H9 (cell line): ENCODE data around the gene IGSF5. TPM values are rescaled to one million over a fixed set of nuclear protein-coding genes. Genes with fewer than 3 reads are reported as not detected.

Source experiments
- DNase-seq: peaks from one replicate; pipeline ENCODE4 v3.0.0-alpha.2; 2017
- H2AFZ ChIP-seq: one replicate; pipeline ENCODE4 v1.6.1; 2013; ENCODE audit warnings: mild to moderate bottlenecking, low read length, control low read depth, moderate library complexity
- H2AK5ac ChIP-seq: 2 replicates; pipeline ENCODE4 v1.6.1; 2013; ENCODE audit warnings: low read length, control low read depth, mixed read lengths; ENCODE audit not compliant: insufficient read length
- H2BK120ac ChIP-seq: one replicate; pipeline ENCODE4 v1.6.1; 2013; ENCODE audit warnings: low read depth, mild to moderate bottlenecking, low read length, control low read depth, inconsistent platforms; ENCODE audit not compliant: poor library complexity, severe bottlenecking
- H2BK12ac ChIP-seq: 2 replicates; pipeline ENCODE4 v1.6.1; 2013; ENCODE audit warnings: low read length, control low read depth, mixed read lengths, low read depth; ENCODE audit not compliant: insufficient read length
- H2BK15ac ChIP-seq: 2 replicates; pipeline ENCODE4 v1.6.1; 2013; ENCODE audit warnings: low read depth, low read length, control low read depth
- H2BK20ac ChIP-seq: one replicate; pipeline ENCODE4 v1.6.1; 2013; ENCODE audit warnings: low read depth, mild to moderate bottlenecking, low read length, control low read depth, inconsistent platforms; ENCODE audit not compliant: poor library complexity, severe bottlenecking
- H2BK5ac ChIP-seq: 2 replicates; pipeline ENCODE4 v1.6.1; 2013; ENCODE audit warnings: low read length, control low read depth, mixed read lengths; ENCODE audit not compliant: insufficient read length
- H3K14ac ChIP-seq: 2 replicates; pipeline ENCODE4 v1.6.1; 2013; ENCODE audit warnings: low read length, control low read depth; ENCODE audit not compliant: insufficient read depth
- H3K18ac ChIP-seq: 2 replicates; pipeline ENCODE4 v1.6.1; 2013; ENCODE audit warnings: low read depth, mild to moderate bottlenecking, mixed read lengths, low read length, control low read depth; ENCODE audit not compliant: insufficient read length
- H3K23ac ChIP-seq: 2 replicates; pipeline ENCODE4 v1.6.1; 2013; ENCODE audit warnings: low read length, control low read depth, mixed read lengths, low read depth; ENCODE audit not compliant: insufficient read length
- H3K23me2 ChIP-seq: 2 replicates; pipeline ENCODE4 v1.6.1; 2013; ENCODE audit warnings: low read depth, mild to moderate bottlenecking, mixed read lengths, low read length, control low read depth; ENCODE audit not compliant: insufficient read length, poor library complexity, severe bottlenecking
- H3K27ac ChIP-seq: 2 replicates; pipeline ENCODE4 v1.5.1; 2013; ENCODE audit warnings: low read length, control low read depth, mixed read lengths, low read depth; ENCODE audit not compliant: insufficient read length
- H3K27me3 ChIP-seq: 2 replicates; pipeline ENCODE4 v1.6.1; 2013; ENCODE audit warnings: low read length, control low read depth, inconsistent platforms; ENCODE audit not compliant: insufficient read depth
- H3K4ac ChIP-seq: 2 replicates; pipeline ENCODE4 v1.6.1; 2013; ENCODE audit warnings: low read depth, mild to moderate bottlenecking, control low read depth, inconsistent platforms, low read length, moderate library complexity
- H3K4me1 ChIP-seq: 2 replicates; pipeline ENCODE4 v1.6.1; 2013; ENCODE audit warnings: low read length, control low read depth, inconsistent platforms; ENCODE audit not compliant: insufficient read depth
- H3K4me2 ChIP-seq: 2 replicates; pipeline ENCODE4 v1.6.1; 2013; ENCODE audit warnings: low read length, control low read depth, mixed read lengths; ENCODE audit not compliant: insufficient read length, insufficient read depth
- H3K56ac ChIP-seq: 2 replicates; pipeline ENCODE4 v1.6.1; 2013; ENCODE audit warnings: low read depth, mild to moderate bottlenecking, mixed read lengths, low read length, control low read depth; ENCODE audit not compliant: insufficient read length
- H3K79me1 ChIP-seq: 2 replicates; pipeline ENCODE4 v1.6.1; 2013; ENCODE audit warnings: low read depth, mild to moderate bottlenecking, moderate library complexity, low read length, control low read depth, inconsistent platforms; ENCODE audit not compliant: insufficient read depth, poor library complexity, severe bottlenecking
- H3K79me2 ChIP-seq: 2 replicates; pipeline ENCODE4 v1.6.1; 2013; ENCODE audit warnings: low read length, control low read depth, inconsistent platforms; ENCODE audit not compliant: insufficient read depth
- H3K9ac ChIP-seq: 2 replicates; pipeline ENCODE4 v1.6.1; 2013; ENCODE audit warnings: low read length, control low read depth, mixed read lengths; ENCODE audit not compliant: insufficient read length; ENCODE audit errors: extremely low read depth
- H3K9me3 ChIP-seq: one replicate; pipeline ENCODE4 v1.6.1; 2013; ENCODE audit warnings: low read depth, low read length, inconsistent platforms; ENCODE audit not compliant: control insufficient read depth
- H3T11ph ChIP-seq: one replicate; pipeline ENCODE4 v1.6.1; 2013; ENCODE audit warnings: mild to moderate bottlenecking, low read length, control low read depth, inconsistent platforms
- H4K20me1 ChIP-seq: one replicate; pipeline ENCODE4 v1.6.1; 2013; ENCODE audit not compliant: control insufficient read depth, insufficient read length, insufficient read depth
- H4K5ac ChIP-seq: 2 replicates; pipeline ENCODE4 v1.6.1; 2013; ENCODE audit warnings: low read depth, mild to moderate bottlenecking, mixed read lengths, low read length, control low read depth; ENCODE audit not compliant: insufficient read length
- H4K8ac ChIP-seq: replicated peaks from 2 replicates; pipeline ENCODE4 v1.6.1; 2013; ENCODE audit warnings: low read length, control low read depth, mixed read lengths, low read depth; ENCODE audit not compliant: insufficient read length
- H4K91ac ChIP-seq: 2 replicates; pipeline ENCODE4 v1.6.1; 2013; ENCODE audit warnings: low read depth, mild to moderate bottlenecking, moderate library complexity, mixed read lengths, low read length, control low read depth; ENCODE audit not compliant: insufficient read length
- H3K27ac Mint-ChIP-seq, 3 experiments: 2 replicates in 2 of 3; 3 replicates in 1 of 3; pipeline ENCODE4 v1.8.0; 2020 to 2021; ENCODE audit warnings: mixed read lengths in 3 of 3, mild to moderate bottlenecking in 1 of 3, moderate library complexity in 1 of 3
- H3K27me3 Mint-ChIP-seq: 2 replicates; pipeline ENCODE4 v1.8.0; 2021; ENCODE audit warnings: low read depth, mild to moderate bottlenecking, moderate library complexity, mixed read lengths
- H3K36me3 Mint-ChIP-seq, 3 experiments: 2 replicates in 2 of 3; 3 replicates in 1 of 3; pipeline ENCODE4 v1.8.0; 2020 to 2021; ENCODE audit warnings: low read depth in 3 of 3, mixed read lengths in 3 of 3; ENCODE audit not compliant: insufficient read depth in 1 of 3
- H3K4me1 Mint-ChIP-seq, 2 experiments: 2 replicates each; pipeline ENCODE4 v1.8.0; 2020; ENCODE audit warnings: mixed read lengths in 2 of 2
- H3K4me3 Mint-ChIP-seq, 2 experiments: 2 replicates in 1 of 2; 3 replicates in 1 of 2; pipeline ENCODE4 v1.8.0; 2020 to 2021; ENCODE audit warnings: mild to moderate bottlenecking in 2 of 2, mixed read lengths in 2 of 2, moderate library complexity in 1 of 2
- H3K9me3 Mint-ChIP-seq, 2 experiments: 2 replicates in 1 of 2; 3 replicates in 1 of 2; pipeline ENCODE4 v1.8.0; 2020; ENCODE audit warnings: mild to moderate bottlenecking in 2 of 2, mixed read lengths in 2 of 2, moderate library complexity in 1 of 2
- WGBS: extraction: QIAGEN DNeasy Blood & Tissue Kit; methylation state at CpG from one replicate; pipeline ENCODE4 v1.1.7; 2013; ENCODE audit warnings: missing lambda C conversion rate, low lambda C conversion rate, mixed read lengths; ENCODE audit not compliant: insufficient read length; ENCODE audit errors: extremely low coverage; 5-methylcytosine and 5-hydroxymethylcytosine counted together
- total RNA-seq: library from RNA; stranded (reverse); gene quantifications from 2 replicates; pipeline ENCODE4 v1.2.1, GENCODE V29; 2021
- TF ChIP-seq, protein P1 (sequence below): fragments of 200-600 bp; sonication (generic); conservative IDR thresholded peaks from 3 replicates; pipeline ENCODE4 v1.8.0; 2021; ENCODE audit warnings: antibody characterized with exemption, mild to moderate bottlenecking

The IGSF5 gene
- total RNA-seq, 1 experiment from 2014 or later, result 2.1 TPM

DNA sequence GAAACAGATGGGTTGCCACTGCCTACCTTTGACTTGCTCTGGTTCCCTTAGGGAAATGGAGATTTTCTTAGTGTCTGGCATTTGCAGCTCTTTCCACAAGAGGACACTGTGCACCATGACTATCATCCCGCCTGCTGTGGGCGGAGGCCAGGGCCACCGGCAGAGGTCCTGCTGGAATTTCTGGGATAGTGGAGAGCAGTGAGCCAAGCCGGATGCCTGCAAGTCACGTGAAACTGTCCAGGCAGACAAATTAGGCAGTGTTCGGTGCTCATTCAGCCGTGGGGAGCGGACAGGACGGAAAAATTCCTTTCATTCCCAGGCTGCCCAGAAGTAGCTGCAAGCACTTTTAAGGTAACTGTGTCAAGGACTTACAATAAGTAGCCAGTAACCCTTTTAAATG lies 43.4 kb downstream of the IGSF5 start:
- Histone ChIP-seq H3K14ac (no peak overlapping the region), H2BK12ac (no peak overlapping the region), H3K18ac (no peak overlapping the region), H3K4me1 (no peaks in the 10 kb centered on the region), H4K5ac (no peak overlapping the region), H4K20me1 (no peaks in the 10 kb centered on the region), H3K9me3 (peaks cover 14% of the 10 kb centered on the region), H3K9ac (no peak overlapping the region), H2AFZ (no peak overlapping the region), H3T11ph (no peak overlapping the region), H2BK20ac (no peak overlapping the region), H3K23ac (no peak overlapping the region), H3K4me2 (no peak overlapping the region), H3K56ac (no peak overlapping the region), H2AK5ac (no peak overlapping the region), H3K79me2 (no peaks in the 10 kb centered on the region), H3K23me2 (no peaks in the 10 kb centered on the region), H3K27ac (no peak overlapping the region), H3K4ac (no peak overlapping the region), H3K27me3 (no peaks in the 10 kb centered on the region), H2BK120ac (no peak overlapping the region), H2BK15ac (no peak overlapping the region), H2BK5ac (no peak overlapping the region), H4K8ac (no peak overlapping the region), H3K79me1 (no peaks in the 10 kb centered on the region), H4K91ac (no peak overlapping the region)
- Mint-ChIP-seq H3K9me3 (peaks cover 21 to 31% of the 10 kb centered on the region in 2 experiments), H3K36me3 (peaks cover 12 to 31% (median 29%) of the 10 kb centered on the region in 3 experiments), H3K4me3 (no peak overlapping the region), H3K4me1 (peaks cover 2 to 3% of the 10 kb centered on the region in 2 experiments; a peak in 2 of 4 replicates), H3K27me3 (no peaks in the 10 kb centered on the region; the same call in 1 of the 2 replicates), H3K27ac (no peak overlapping the region)
- WGBS, result no CpG with 5 or more reads among the region's 9 CpGs
- TF ChIP-seq, protein P1, sequence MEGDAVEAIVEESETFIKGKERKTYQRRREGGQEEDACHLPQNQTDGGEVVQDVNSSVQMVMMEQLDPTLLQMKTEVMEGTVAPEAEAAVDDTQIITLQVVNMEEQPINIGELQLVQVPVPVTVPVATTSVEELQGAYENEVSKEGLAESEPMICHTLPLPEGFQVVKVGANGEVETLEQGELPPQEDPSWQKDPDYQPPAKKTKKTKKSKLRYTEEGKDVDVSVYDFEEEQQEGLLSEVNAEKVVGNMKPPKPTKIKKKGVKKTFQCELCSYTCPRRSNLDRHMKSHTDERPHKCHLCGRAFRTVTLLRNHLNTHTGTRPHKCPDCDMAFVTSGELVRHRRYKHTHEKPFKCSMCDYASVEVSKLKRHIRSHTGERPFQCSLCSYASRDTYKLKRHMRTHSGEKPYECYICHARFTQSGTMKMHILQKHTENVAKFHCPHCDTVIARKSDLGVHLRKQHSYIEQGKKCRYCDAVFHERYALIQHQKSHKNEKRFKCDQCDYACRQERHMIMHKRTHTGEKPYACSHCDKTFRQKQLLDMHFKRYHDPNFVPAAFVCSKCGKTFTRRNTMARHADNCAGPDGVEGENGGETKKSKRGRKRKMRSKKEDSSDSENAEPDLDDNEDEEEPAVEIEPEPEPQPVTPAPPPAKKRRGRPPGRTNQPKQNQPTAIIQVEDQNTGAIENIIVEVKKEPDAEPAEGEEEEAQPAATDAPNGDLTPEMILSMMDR, result peak; percentile 90
- DNase-seq, result peak; percentile 86
